ENCODE measurements around the gene S100A12. TPM values are rescaled to one million over a fixed set of nuclear protein-coding genes. Genes with fewer than 3 reads are reported as not detected.

S100A12 gene
- total RNA-seq, 1 donor from 2014 or later = not detected

DNA sequence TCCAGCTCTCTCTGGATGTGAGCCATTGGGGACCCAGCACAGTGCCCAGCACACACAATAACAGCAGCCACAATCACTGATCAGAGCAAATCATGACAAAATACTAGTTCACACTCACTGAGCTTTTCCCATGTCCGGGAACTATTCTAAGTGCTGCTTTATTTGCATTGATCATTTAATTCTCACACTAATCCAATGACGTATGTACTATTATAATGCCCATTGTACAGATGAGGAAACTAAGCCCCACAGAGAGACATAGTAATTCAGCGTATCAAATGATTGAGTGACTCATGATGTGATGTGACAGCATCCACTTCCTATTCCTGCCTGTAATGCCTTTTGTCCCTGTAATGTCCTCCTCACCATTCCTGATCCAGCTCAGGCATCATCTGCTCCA lies 17.4 kb upstream of the S100A12 start:
- intact Hi-C loops (cut with micrococcal nuclease) = no loop called here
- H3K27me3 Mint-ChIP-seq (ENCODE audit: insufficient read depth) = peaks cover 17% of the 10 kb centered on the region
- H3K27ac Mint-ChIP-seq = no peak overlapping the region
- H3K4me1 Mint-ChIP-seq (ENCODE audit: low read depth) = no peaks in the 10 kb centered on the region
- no peak for DNase-seq (ENCODE audit: low spot score)
- H3K9me3 Mint-ChIP-seq = no peaks in the 10 kb centered on the region
- no peaks in the 10 kb centered on the region for H3K36me3 Mint-ChIP-seq (ENCODE audit: low read depth)
- no peak overlapping the region for H3K4me3 Mint-ChIP-seq

DNA sequence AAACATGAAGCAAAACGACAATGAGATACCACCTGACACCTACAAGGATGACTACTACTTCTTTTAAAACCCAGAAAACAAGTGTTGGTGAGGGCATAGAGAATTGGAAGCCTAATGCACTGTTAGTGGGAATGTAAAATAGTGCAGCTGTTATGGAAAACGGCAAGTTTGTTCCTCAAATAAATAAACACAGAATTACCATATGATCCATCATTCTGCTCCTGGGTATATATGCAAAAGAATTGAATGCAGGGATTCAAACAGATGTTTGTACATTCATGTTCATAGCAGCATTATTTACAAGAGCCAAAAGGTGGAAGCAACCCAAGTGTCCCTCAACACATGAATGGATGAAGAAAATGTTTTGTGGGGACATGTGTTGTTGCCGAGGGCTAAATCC lies 16.8 kb upstream of the S100A12 start:
- Mint-ChIP-seq H3K4me1 (ENCODE audit: low read depth) (no peaks in the 10 kb centered on the region), H3K9me3 (no peaks in the 10 kb centered on the region), H3K27me3 (ENCODE audit: insufficient read depth) (peaks cover 19% of the 10 kb centered on the region), H3K4me3 (no peak overlapping the region), H3K27ac (no peak overlapping the region), H3K36me3 (ENCODE audit: low read depth) (no peaks in the 10 kb centered on the region)
- intact Hi-C loops (cut with micrococcal nuclease) = no loop called here
- no peak for DNase-seq (ENCODE audit: low spot score)

- Mint-ChIP-seq H3K27ac (no peak within 1 kb of the TSS), H3K4me3 (no peak within 1 kb of the TSS), H3K36me3 (ENCODE audit: low read depth) (no peaks in the 10 kb centered on the region), H3K4me1 (ENCODE audit: low read depth) (peaks cover 8% of the 10 kb centered on the region), H3K9me3 (no peaks in the 10 kb centered on the region), H3K27me3 (ENCODE audit: insufficient read depth) (peaks cover 16% of the 10 kb centered on the region)
- DNase-seq (ENCODE audit: low spot score) = no peak
- intact Hi-C loops (cut with micrococcal nuclease) = no loop called here
Measured at GRCh38 chr1:153390938-153391710, 15.7 kb upstream of the S100A12 start, which contains the start of gene S100A8. S100A8 (minus strand) TSS chr1:153391073; CDS start chr1:153390535, 538 bp downstream.

DNA sequence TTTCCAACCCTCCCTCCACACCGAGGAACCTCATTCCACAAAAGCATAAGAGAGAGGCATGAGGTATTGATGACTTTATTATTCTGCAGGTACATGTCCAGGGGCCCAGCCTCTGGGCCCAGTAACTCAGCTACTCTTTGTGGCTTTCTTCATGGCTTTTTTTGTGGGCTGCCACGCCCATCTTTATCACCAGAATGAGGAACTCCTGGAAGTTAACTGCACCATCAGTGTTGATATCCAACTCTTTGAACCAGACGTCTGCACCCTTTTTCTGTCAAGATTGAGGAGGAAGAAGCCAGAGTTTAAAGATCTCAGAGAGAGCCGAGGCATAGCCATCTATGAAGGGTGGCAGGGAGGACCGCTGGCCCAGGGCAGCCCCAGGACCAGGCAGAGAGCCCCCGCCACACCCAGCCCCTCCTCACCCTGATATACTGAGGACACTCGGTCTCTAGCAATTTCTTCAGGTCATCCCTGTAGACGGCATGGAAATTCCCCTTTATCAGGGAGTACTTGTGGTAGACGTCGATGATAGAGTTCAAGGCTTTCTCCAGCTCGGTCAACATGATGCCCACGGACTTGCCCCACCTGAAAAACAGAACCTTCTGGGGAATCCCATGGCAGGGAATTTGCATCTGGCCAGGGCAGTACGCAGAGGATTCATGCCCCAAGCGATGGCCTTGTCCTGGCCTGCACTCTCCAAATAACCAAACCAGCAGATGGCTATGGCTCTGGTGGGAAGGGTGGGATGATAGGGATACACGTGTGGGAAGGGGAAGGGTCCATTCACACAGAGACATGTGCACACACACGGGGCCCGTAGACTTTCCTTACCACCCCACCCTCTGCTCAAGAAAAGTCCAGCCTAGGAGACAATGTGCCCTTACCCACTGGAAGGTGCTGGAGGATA lies 14.8 kb upstream of the S100A12 start:
- H3K9me3 Mint-ChIP-seq = no peaks in the 10 kb centered on the region
- H3K4me1 Mint-ChIP-seq (ENCODE audit: low read depth) = peaks cover 13% of the 10 kb centered on the region
- H3K36me3 Mint-ChIP-seq (ENCODE audit: low read depth) = no peaks in the 10 kb centered on the region
- intact Hi-C loops (cut with micrococcal nuclease) = no loop called here
- H3K27ac Mint-ChIP-seq = no peak overlapping the region
- no peak overlapping the region for H3K4me3 Mint-ChIP-seq
- H3K27me3 Mint-ChIP-seq (ENCODE audit: insufficient read depth) = peaks cover 16% of the 10 kb centered on the region
- no peak for DNase-seq (ENCODE audit: low spot score)

DNA sequence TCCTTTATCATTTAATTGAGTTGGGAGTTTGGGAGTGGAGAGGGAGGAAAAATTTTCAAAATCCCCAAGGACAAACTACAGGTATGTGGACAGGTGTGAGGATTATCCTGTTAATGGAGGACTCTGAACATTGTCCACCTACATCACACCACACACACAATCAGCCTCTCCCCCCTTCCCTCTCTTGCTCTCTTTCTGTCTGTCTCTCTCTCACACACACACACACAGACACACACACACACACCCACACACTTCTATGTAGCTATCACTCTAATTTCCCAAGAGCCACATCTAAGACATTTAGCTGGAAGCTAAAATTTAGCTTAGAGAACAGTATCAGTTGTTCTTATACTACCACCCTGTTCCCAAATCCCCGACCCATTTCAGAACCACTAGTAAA lies 14.0 kb upstream of the S100A12 start:
- peaks cover 13% of the 10 kb centered on the region for H3K4me1 Mint-ChIP-seq (ENCODE audit: low read depth)
- H3K27ac Mint-ChIP-seq = no peak overlapping the region
- H3K36me3 Mint-ChIP-seq (ENCODE audit: low read depth) = no peaks in the 10 kb centered on the region
- no peaks in the 10 kb centered on the region for H3K9me3 Mint-ChIP-seq
- DNase-seq (ENCODE audit: low spot score) = no peak
- intact Hi-C loops (cut with micrococcal nuclease) = no loop called here
- no peak overlapping the region for H3K4me3 Mint-ChIP-seq
- H3K27me3 Mint-ChIP-seq (ENCODE audit: insufficient read depth) = peaks cover 15% of the 10 kb centered on the region

- Mint-ChIP-seq H3K4me1 (ENCODE audit: low read depth) (peaks cover 13% of the 10 kb centered on the region), H3K36me3 (ENCODE audit: low read depth) (no peaks in the 10 kb centered on the region), H3K4me3 (no peak overlapping the region), H3K9me3 (no peaks in the 10 kb centered on the region), H3K27ac (no peak overlapping the region), H3K27me3 (ENCODE audit: insufficient read depth) (peaks cover 14% of the 10 kb centered on the region)
- DNase-seq (ENCODE audit: low spot score) = no peak
- intact Hi-C loops (cut with micrococcal nuclease) = no loop called here
Measured at GRCh38 chr1:153387785-153388184, 12.4 kb upstream of the S100A12 start.

- Mint-ChIP-seq H3K27ac (no peak overlapping the region), H3K36me3 (ENCODE audit: low read depth) (no peaks in the 10 kb centered on the region), H3K4me3 (no peak overlapping the region), H3K4me1 (ENCODE audit: low read depth) (peaks cover 13% of the 10 kb centered on the region), H3K27me3 (ENCODE audit: insufficient read depth) (peaks cover 19% of the 10 kb centered on the region), H3K9me3 (peaks cover 2% of the 10 kb centered on the region)
- intact Hi-C loops (cut with micrococcal nuclease) = no loop called here
- DNase-seq (ENCODE audit: low spot score) = no peak
Measured at GRCh38 chr1:153387001-153387400, 11.6 kb upstream of the S100A12 start.

DNA sequence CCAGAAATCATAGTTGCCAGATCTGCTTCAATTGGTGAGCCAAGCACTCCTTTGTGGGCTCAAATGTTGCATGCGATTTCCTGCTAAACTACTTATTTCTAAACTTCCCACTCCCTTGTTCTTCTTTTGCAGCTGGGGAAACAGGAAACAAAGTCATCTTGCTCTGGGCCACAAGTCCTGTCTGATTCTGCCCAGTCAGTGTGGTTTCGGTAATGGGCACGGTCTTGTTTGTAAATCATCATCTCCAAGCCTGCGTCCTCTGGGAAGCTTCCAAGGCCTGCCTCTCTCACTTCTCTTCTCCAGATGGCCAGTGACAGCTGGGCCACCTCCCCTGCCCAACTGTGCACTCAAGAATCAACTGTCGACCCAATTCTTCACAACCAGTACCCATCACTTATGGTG lies 11.1 kb upstream of the S100A12 start:
- H3K9me3 Mint-ChIP-seq = peaks cover 5% of the 10 kb centered on the region
- H3K27ac Mint-ChIP-seq = no peak overlapping the region
- no peak overlapping the region for H3K4me3 Mint-ChIP-seq
- H3K36me3 Mint-ChIP-seq (ENCODE audit: low read depth) = no peaks in the 10 kb centered on the region
- H3K4me1 Mint-ChIP-seq (ENCODE audit: low read depth) = peaks cover 13% of the 10 kb centered on the region
- intact Hi-C loops (cut with micrococcal nuclease) = no loop called here
- no peak for DNase-seq (ENCODE audit: low spot score)
- peaks cover 21% of the 10 kb centered on the region for H3K27me3 Mint-ChIP-seq (ENCODE audit: insufficient read depth)

- peaks cover 13% of the 10 kb centered on the region for H3K4me1 Mint-ChIP-seq (ENCODE audit: low read depth)
- H3K9me3 Mint-ChIP-seq = peaks cover 11% of the 10 kb centered on the region
- no peaks in the 10 kb centered on the region for H3K36me3 Mint-ChIP-seq (ENCODE audit: low read depth)
- no peak overlapping the region for H3K27ac Mint-ChIP-seq
- H3K4me3 Mint-ChIP-seq = no peak overlapping the region
- peaks cover 23% of the 10 kb centered on the region for H3K27me3 Mint-ChIP-seq (ENCODE audit: insufficient read depth)
- no peak for DNase-seq (ENCODE audit: low spot score)
- intact Hi-C loops (cut with micrococcal nuclease) = no loop called here
Measured at GRCh38 chr1:153384958-153385580, 9.6 kb upstream of the S100A12 start.

DNA sequence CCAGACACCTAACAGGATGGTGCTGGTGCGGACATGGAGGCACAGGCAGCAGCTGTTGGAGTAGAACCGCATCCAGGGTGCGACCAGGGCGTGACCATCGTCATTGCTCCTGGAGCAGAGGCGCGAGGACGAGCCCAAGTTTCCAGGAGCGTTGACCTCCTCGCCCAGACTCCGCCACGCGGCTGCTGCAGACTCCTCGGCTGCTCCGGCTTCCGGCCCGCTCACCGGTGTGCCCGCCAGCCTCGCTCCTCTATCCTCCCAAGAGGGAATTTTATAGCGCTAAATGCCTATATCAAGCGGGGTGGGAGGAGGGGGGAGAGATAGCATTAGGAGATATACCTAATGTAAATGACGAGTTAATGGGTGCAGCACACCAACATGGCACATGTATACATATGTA lies 5.3 kb upstream of the S100A12 start:
- H3K4me3 Mint-ChIP-seq = no peak overlapping the region
- intact Hi-C loops (cut with micrococcal nuclease) = no loop called here
- H3K27ac Mint-ChIP-seq = no peak overlapping the region
- H3K27me3 Mint-ChIP-seq (ENCODE audit: insufficient read depth) = peaks cover 34% of the 10 kb centered on the region
- DNase-seq (ENCODE audit: low spot score) = no peak
- no peaks in the 10 kb centered on the region for H3K36me3 Mint-ChIP-seq (ENCODE audit: low read depth)
- H3K9me3 Mint-ChIP-seq = peaks cover 11% of the 10 kb centered on the region
- peaks cover under 1% of the 10 kb centered on the region for H3K4me1 Mint-ChIP-seq (ENCODE audit: low read depth)

DNA sequence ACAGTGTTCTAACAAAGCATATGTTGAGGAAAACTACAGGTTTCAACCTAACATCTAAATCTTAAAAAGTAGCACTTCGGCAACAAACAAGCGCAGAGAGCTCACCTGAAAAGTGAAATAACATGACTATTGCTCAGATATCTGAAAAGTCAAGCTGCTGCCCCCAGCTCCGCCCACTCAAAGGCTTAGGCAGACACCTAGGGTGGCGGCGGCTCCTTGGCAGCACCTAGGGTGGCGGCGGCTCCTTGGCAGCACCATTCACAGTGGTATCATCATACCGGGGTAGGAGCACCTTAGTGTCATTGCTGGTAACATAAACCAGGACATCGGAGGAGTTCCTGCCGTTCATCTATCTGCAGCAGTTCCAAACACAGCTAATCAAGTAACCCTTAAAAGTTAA lies 4.2 kb upstream of the S100A12 start:
- Mint-ChIP-seq H3K27me3 (ENCODE audit: insufficient read depth) (peaks cover 34% of the 10 kb centered on the region), H3K36me3 (ENCODE audit: low read depth) (no peaks in the 10 kb centered on the region), H3K27ac (no peak overlapping the region), H3K4me1 (ENCODE audit: low read depth) (no peaks in the 10 kb centered on the region), H3K9me3 (peaks cover 11% of the 10 kb centered on the region), H3K4me3 (no peak overlapping the region)
- intact Hi-C loops (cut with micrococcal nuclease) = no loop called here
- DNase-seq (ENCODE audit: low spot score) = no peak

DNA sequence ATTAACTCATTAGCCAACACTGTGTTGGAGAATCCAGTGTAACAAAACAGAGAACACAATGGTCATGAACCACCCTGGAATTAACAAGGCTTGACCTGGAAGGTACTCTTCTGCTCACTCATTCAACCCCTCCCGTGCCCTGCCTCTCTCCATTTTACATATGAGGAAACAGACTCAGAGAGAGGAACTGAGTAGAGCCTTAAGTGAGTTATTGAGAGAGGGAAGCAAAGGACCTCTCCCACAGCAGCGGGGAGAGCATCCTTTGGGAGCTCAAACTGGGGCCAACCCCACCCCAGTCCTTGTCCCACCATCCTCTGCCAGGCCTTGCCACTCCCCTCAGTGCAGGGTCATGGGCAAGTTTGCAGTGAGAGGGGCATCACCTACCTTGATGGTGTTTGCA lies 1.4 kb downstream of the S100A12 start:
- no peak overlapping the region for H3K4me3 Mint-ChIP-seq
- no peaks in the 10 kb centered on the region for H3K4me1 Mint-ChIP-seq (ENCODE audit: low read depth)
- H3K9me3 Mint-ChIP-seq = no peaks in the 10 kb centered on the region
- intact Hi-C loops (cut with micrococcal nuclease) = no loop called here
- DNase-seq (ENCODE audit: low spot score) = no peak
- H3K27me3 Mint-ChIP-seq (ENCODE audit: insufficient read depth) = peaks cover 26% of the 10 kb centered on the region
- H3K27ac Mint-ChIP-seq = no peak overlapping the region
- H3K36me3 Mint-ChIP-seq (ENCODE audit: low read depth) = no peaks in the 10 kb centered on the region

GRCh38 chr1:153372571-153372970 lies 2.9 kb downstream of the S100A12 start:
- no peak for DNase-seq (ENCODE audit: low spot score)
- Mint-ChIP-seq H3K27me3 (ENCODE audit: insufficient read depth) (peaks cover 21% of the 10 kb centered on the region), H3K4me1 (ENCODE audit: low read depth) (no peaks in the 10 kb centered on the region), H3K27ac (no peak overlapping the region), H3K36me3 (ENCODE audit: low read depth) (no peaks in the 10 kb centered on the region), H3K4me3 (no peak overlapping the region), H3K9me3 (no peaks in the 10 kb centered on the region)
- intact Hi-C loops (cut with micrococcal nuclease) = no loop called here
